ENCODE results near the gene CTLA4. TPM values are rescaled to one million over a fixed set of nuclear protein-coding genes. Genes with fewer than 3 reads are reported as not detected.

The CTLA4 gene
- polyA plus RNA-seq, 4 donors = 0.19 TPM; not detected in 3

Other genes starting within 250 kb of the CTLA4 start
- 1 to 10 TPM; 1.4 to 6.6 (median 1.9) TPM for gene CD28, start 161.1 kb upstream of the CTLA4 start, polyA plus RNA-seq (ENCODE audit: insufficient read length in 4 of 4)
- under 1 TPM in 1 of 4 donors, not detected in 3; 0.22 TPM for gene ICOS, start 69.0 kb downstream of the CTLA4 start, polyA plus RNA-seq (ENCODE audit: insufficient read length in 4 of 4)